Tibial nerve (tissue), 4 donors: ENCODE measurements around the gene KIF13A. TPM values are rescaled to one million over a fixed set of nuclear protein-coding genes. Genes with fewer than 3 reads are reported as not detected.

Experiments
- DNase-seq, 2 donors: peaks; one replicate each; pipeline ENCODE4 v3.0.0-alpha.2; 2019; ENCODE audit warnings: low spot score in 2 of 2
- H3K27ac ChIP-seq, 4 donors: fragments of 200-600 bp; sonication (generic) in 3 of 4; one replicate each; pipeline ENCODE4 v1.5.1; 2017 to 2019; ENCODE audit warnings: mild to moderate bottlenecking in 1 of 4
- H3K27me3 ChIP-seq, 2 donors: fragments of 200-600 bp; sonication (generic) in 1 of 2; one replicate each; pipeline versions ENCODE4 v1.5.1 to v1.6.0; 2017 to 2019
- H3K36me3 ChIP-seq, 3 donors: fragments of 200-600 bp; sonication (generic); one replicate each; pipeline ENCODE4 v1.5.1; 2018 to 2019
- H3K4me1 ChIP-seq, 4 donors: fragments of 200-600 bp; sonication (generic) in 3 of 4; one replicate each; pipeline ENCODE4 v1.5.1; 2017 to 2019
- H3K4me3 ChIP-seq, 4 donors: fragments of 200-600 bp; sonication (generic) in 3 of 4; one replicate each; pipeline ENCODE4 v1.5.1; 2017 to 2019; ENCODE audit warnings: mild to moderate bottlenecking in 1 of 4, moderate library complexity in 1 of 4
- H3K9me3 ChIP-seq, 4 donors: fragments of 200-600 bp; sonication (generic) in 3 of 4; one replicate each; pipeline ENCODE4 v1.5.1; 2017 to 2019
- CTCF ChIP-seq, 5 experiments: fragments of 200-600 bp in 3 of 5; fragments of 450-650 bp in 2 of 5; sonication (generic) in 3 of 5; IDR thresholded peaks; one replicate each; pipeline ENCODE4 v1.5.1; 2016 to 2019; ENCODE audit warnings: antibody characterized with exemption in 5 of 5, mild to moderate bottlenecking in 3 of 5, moderate library complexity in 2 of 5
- EP300 ChIP-seq, 2 donors: sonication (generic); formaldehyde crosslinking; IDR thresholded peaks; one replicate each; pipeline ENCODE4 v1.6.1; 2017; ENCODE audit warnings: antibody characterized with exemption in 2 of 2, mild to moderate bottlenecking in 1 of 2
- POLR2A ChIP-seq, 2 donors: fragments of 450-650 bp; IDR thresholded peaks; one replicate each; pipeline ENCODE4 v1.6.1; 2017; ENCODE audit warnings: antibody characterized with exemption in 2 of 2, mild to moderate bottlenecking in 2 of 2, moderate library complexity in 2 of 2
- WGBS, 2 donors: methylation state at CpG; one replicate each; pipeline ENCODE4 v1.1.5; 2018; 5-methylcytosine and 5-hydroxymethylcytosine counted together
- total RNA-seq, 4 donors: library from RNA; depleted of rRNA; stranded (reverse); fragments of >200 nt; gene quantifications; one replicate each; pipeline ENCODE4 v1.1.0, GENCODE V29; 2016

KIF13A gene
- total RNA-seq, 4 donors from 2014 or later = 31.8 to 71.9 (median 48.0) TPM

GRCh38 chr6:17714879-17715851 is 272.3 kb downstream of the KIF13A start:
- H3K9me3 ChIP-seq = no peaks in the 10 kb centered on the region
- peak overlapping the region in 1 of 4 donors; percentile 60 for H3K27ac ChIP-seq
- no peak overlapping the region for H3K4me3 ChIP-seq
- TF ChIP-seq CTCF (IDR thresholded peaks at IDR 0.05) (no peak), POLR2A (IDR thresholded peaks at IDR 0.05) (no peak), EP300 (IDR thresholded peaks at IDR 0.05) (no peak)
- H3K27me3 ChIP-seq = no peaks in the 10 kb centered on the region
- 64 to 66% methylated on average over 10 of the region's 10 CpGs for WGBS, 2 donors
- no peaks in the 10 kb centered on the region for H3K36me3 ChIP-seq
- no peak for DNase-seq
- no peaks in the 10 kb centered on the region for H3K4me1 ChIP-seq

- TF ChIP-seq EP300 (IDR thresholded peaks at IDR 0.05) (no peak), POLR2A (IDR thresholded peaks at IDR 0.05) (no peak), CTCF (IDR thresholded peaks at IDR 0.05) (no peak)
Observed at GRCh38 chr6:17714177-17714576, 273.3 kb downstream of the KIF13A start.

GRCh38 chr6:17712576-17712975 is 274.9 kb downstream of the KIF13A start:
- H3K9me3 ChIP-seq = no peaks in the 10 kb centered on the region
- no peak overlapping the region for H3K27ac ChIP-seq
- H3K27me3 ChIP-seq = no peaks in the 10 kb centered on the region
- TF ChIP-seq EP300 (IDR thresholded peaks at IDR 0.05) (no peak), POLR2A (IDR thresholded peaks at IDR 0.05) (no peak), CTCF (IDR thresholded peaks at IDR 0.05) (no peak)
- no peaks in the 10 kb centered on the region for H3K36me3 ChIP-seq
- H3K4me1 ChIP-seq = peaks cover 0 to under 1% (median 0%) of the 10 kb centered on the region in 4 donors
- no peak overlapping the region for H3K4me3 ChIP-seq
- DNase-seq = no peak
- WGBS, 2 donors = 36 to 39% methylated on average over 1 of the region's 1 CpG

More at GRCh38 chr6:17714177-17714576, 273.3 kb downstream of the KIF13A start:
- no peak overlapping the region for H3K27ac ChIP-seq
- no peak for DNase-seq
- H3K4me1 ChIP-seq = no peaks in the 10 kb centered on the region
- no peaks in the 10 kb centered on the region for H3K9me3 ChIP-seq
- no peak overlapping the region for H3K4me3 ChIP-seq
- no peaks in the 10 kb centered on the region for H3K36me3 ChIP-seq
- H3K27me3 ChIP-seq = no peaks in the 10 kb centered on the region

GRCh38 chr6:17710331-17710730 is 277.1 kb downstream of the KIF13A start:
- H3K27ac ChIP-seq = no peak overlapping the region
- TF ChIP-seq CTCF (IDR thresholded peaks at IDR 0.05) (no peak), EP300 (IDR thresholded peaks at IDR 0.05) (no peak), POLR2A (IDR thresholded peaks at IDR 0.05) (no peak)
- peaks cover 0 to 5% (median 0%) of the 10 kb centered on the region in 4 donors for H3K4me1 ChIP-seq
- H3K27me3 ChIP-seq = no peaks in the 10 kb centered on the region
- no peak for DNase-seq
- no peaks in the 10 kb centered on the region for H3K36me3 ChIP-seq
- 72 to 82% methylated on average over 3 of the region's 3 CpGs for WGBS, 2 donors
- H3K4me3 ChIP-seq = no peak overlapping the region
- H3K9me3 ChIP-seq = no peaks in the 10 kb centered on the region

- Histone ChIP-seq H3K4me3 (no peak overlapping the region), H3K27me3 (no peaks in the 10 kb centered on the region), H3K36me3 (no peaks in the 10 kb centered on the region), H3K27ac (no peak overlapping the region), H3K4me1 (peaks cover 0 to 11% (median 6%) of the 10 kb centered on the region in 4 donors), H3K9me3 (no peaks in the 10 kb centered on the region)
- DNase-seq = no peak
- TF ChIP-seq POLR2A (IDR thresholded peaks at IDR 0.05) (no peak), CTCF (IDR thresholded peaks at IDR 0.05) (no peak), EP300 (IDR thresholded peaks at IDR 0.05) (no peak)
- 94 to 96% methylated on average over 2 of the region's 2 CpGs for WGBS, 2 donors
Observed at GRCh38 chr6:17709476-17709875, 278.0 kb downstream of the KIF13A start.
